H1 (cell line): ENCODE results near the gene CAMSAP1. TPM values are rescaled to one million over a fixed set of nuclear protein-coding genes. Genes with fewer than 3 reads are reported as not detected.

ENCODE experiments used
- CTCF ChIA-PET: fragments of 300-600 bp; sonication (Branson Sonifier 250); formaldehyde crosslinking; loops from one replicate; lab custom pipeline; 2021; ENCODE audit not compliant: partially characterized antibody; lab: Charles Lee
- POLR2A ChIA-PET: fragments of 300-600 bp; sonication (Branson Sonifier 250); formaldehyde crosslinking; loops from one replicate; lab custom pipeline; 2021; ENCODE audit warnings: inconsistent platforms; ENCODE audit not compliant: partially characterized antibody; lab: Charles Lee
- DNase-seq, 2 experiments: peaks; one replicate each; pipeline versions ENCODE4 v3.0.0 to v3.0.0-alpha.2; 2010 to 2022; ENCODE audit warnings: low spot score in 2 of 2, low read depth in 1 of 2, mixed read lengths in 1 of 2
- FAIRE-seq: peaks from 2 replicates; lab custom pipeline; 2011; peaks lifted over from hg19 to GRCh38; lab: Jason Lieb, UNC
- H2AFZ ChIP-seq: 2 replicates; pipeline ENCODE4 v1.8.1; 2012; ENCODE audit warnings: low read length, inconsistent platforms
- H2AK5ac ChIP-seq: 2 replicates; pipeline ENCODE4 v1.6.1; 2013; ENCODE audit warnings: low read depth, low read length
- H2BK120ac ChIP-seq: replicated peaks from 2 replicates; pipeline ENCODE3; 2013; ENCODE audit warnings: low read depth, low read length, inconsistent platforms
- H2BK12ac ChIP-seq: 2 replicates; pipeline ENCODE4 v1.6.1; 2013; ENCODE audit warnings: low read depth, low read length
- H2BK15ac ChIP-seq: 2 replicates; pipeline ENCODE4 v1.6.1; 2013; ENCODE audit warnings: low read length
- H2BK20ac ChIP-seq: 2 replicates; pipeline ENCODE4 v1.6.1; 2013; ENCODE audit warnings: low read length
- H2BK5ac ChIP-seq: 2 replicates; pipeline ENCODE4 v1.6.1; 2013; ENCODE audit warnings: low read depth, low read length
- H3K14ac ChIP-seq: 2 replicates; pipeline ENCODE4 v1.6.1; 2013; ENCODE audit warnings: inconsistent platforms; ENCODE audit not compliant: insufficient read length
- H3K18ac ChIP-seq: 2 replicates; pipeline ENCODE4 v1.6.1; 2013; ENCODE audit warnings: low read length; ENCODE audit errors: extremely low read depth
- H3K23ac ChIP-seq: 2 replicates; pipeline ENCODE4 v1.6.1; 2013; ENCODE audit warnings: inconsistent platforms; ENCODE audit not compliant: insufficient read length
- H3K23me2 ChIP-seq: 2 replicates; pipeline ENCODE4 v1.6.1; 2013; ENCODE audit warnings: low read depth, low read length
- H3K27ac ChIP-seq: 2 replicates; pipeline ENCODE4 v1.6.1; 2011; ENCODE audit warnings: low read depth, low read length, inconsistent platforms
- H3K27me3 ChIP-seq, 4 experiments: replicated peaks in 1 of 4; 1 replicate in 1 of 4; 2 replicates in 3 of 4; pipeline versions ENCODE4 v1.6.1 to v1.8.1; 2011 to 2013; ENCODE audit warnings: low read length in 3 of 4, mild to moderate bottlenecking in 3 of 4, inconsistent platforms in 2 of 4, mixed read lengths in 2 of 4, moderate library complexity in 1 of 4; ENCODE audit not compliant: control insufficient read depth in 3 of 4, insufficient read depth in 3 of 4; ENCODE audit errors: extremely low read depth in 1 of 4
- H3K36me3 ChIP-seq, 4 experiments: 2 replicates each; pipeline versions ENCODE4 v1.6.1 to v1.8.1; 2011 to 2013; ENCODE audit warnings: mild to moderate bottlenecking in 4 of 4, low read length in 3 of 4, moderate library complexity in 2 of 4, control low read depth in 1 of 4, inconsistent platforms in 1 of 4; ENCODE audit not compliant: insufficient read depth in 4 of 4, control insufficient read depth in 2 of 4
- H3K4ac ChIP-seq: replicated peaks from 2 replicates; pipeline ENCODE3; 2013; ENCODE audit warnings: low read length, low read depth, mixed read lengths, inconsistent platforms; ENCODE audit not compliant: insufficient read length
- H3K4me1 ChIP-seq, 4 experiments: replicated peaks in 1 of 4; 1 replicate in 1 of 4; 2 replicates in 3 of 4; pipeline versions ENCODE4 v1.6.1 to v1.8.1; 2011 to 2013; ENCODE audit warnings: low read length in 3 of 4, inconsistent platforms in 2 of 4, mixed read lengths in 1 of 4; ENCODE audit not compliant: insufficient read depth in 4 of 4, control insufficient read depth in 3 of 4
- H3K4me2 ChIP-seq, 2 experiments: 2 replicates each; pipeline versions ENCODE4 v1.6.1 to v1.8.1; 2011 to 2013; ENCODE audit warnings: low read depth in 2 of 2, low read length in 2 of 2, control low read depth in 1 of 2, inconsistent platforms in 1 of 2, mild to moderate bottlenecking in 1 of 2; ENCODE audit not compliant: insufficient read depth in 1 of 2
- H3K4me3 ChIP-seq, 4 experiments: fragments of 200-600, 300-600 bp in 1 of 4; sonication (generic), shearing (Covaris generic), sonication (Bioruptor Twin) in 1 of 4; 2 replicates each; pipeline versions ENCODE4 v1.5.1 to v1.8.1; 2011 to 2016; ENCODE audit warnings: low read length in 4 of 4, low read depth in 3 of 4, control low read depth in 2 of 4, inconsistent platforms in 2 of 4, mild to moderate bottlenecking in 2 of 4, mixed read lengths in 1 of 4, moderate library complexity in 1 of 4; ENCODE audit not compliant: insufficient read depth in 2 of 4; ENCODE audit errors: extremely low read depth in 1 of 4
- H3K56ac ChIP-seq: replicated peaks from 2 replicates; pipeline ENCODE3; 2013; ENCODE audit warnings: low read depth, mild to moderate bottlenecking, mixed read lengths, low read length, inconsistent platforms; ENCODE audit not compliant: insufficient read length
- H3K79me1 ChIP-seq: 2 replicates; pipeline ENCODE4 v1.6.1; 2013; ENCODE audit warnings: low read depth, low read length, control low read depth
- H3K79me2 ChIP-seq, 2 experiments: 2 replicates each; pipeline versions ENCODE4 v1.6.1 to v1.8.1; 2012 to 2013; ENCODE audit warnings: low read length in 2 of 2, mild to moderate bottlenecking in 2 of 2, inconsistent platforms in 1 of 2; ENCODE audit not compliant: insufficient read depth in 2 of 2, control insufficient read depth in 1 of 2
- H3K9ac ChIP-seq, 4 experiments: replicated peaks in 1 of 4; 1 replicate in 1 of 4; 2 replicates in 3 of 4; pipeline versions ENCODE4 v1.6.1 to v1.8.1; 2011 to 2013; ENCODE audit warnings: low read depth in 3 of 4, low read length in 3 of 4, control low read depth in 2 of 4, mild to moderate bottlenecking in 2 of 4, moderate library complexity in 2 of 4, inconsistent platforms in 1 of 4; ENCODE audit errors: extremely low read depth in 1 of 4
- H3K9me3 ChIP-seq, 2 experiments: 2 replicates each; pipeline versions ENCODE4 v1.6.1 to v1.8.1; 2012 to 2013; ENCODE audit warnings: mild to moderate bottlenecking in 2 of 2, moderate library complexity in 2 of 2, control low read depth in 1 of 2, inconsistent platforms in 1 of 2, low read depth in 1 of 2, low read length in 1 of 2, mixed read lengths in 1 of 2; ENCODE audit not compliant: insufficient read depth in 2 of 2
- H4K20me1 ChIP-seq, 2 experiments: replicated peaks in 1 of 2; 2 replicates each; pipeline versions ENCODE3 to v1.8.1; 2011 to 2013; ENCODE audit warnings: inconsistent platforms in 2 of 2, low read length in 2 of 2, mild to moderate bottlenecking in 1 of 2; ENCODE audit not compliant: insufficient read depth in 2 of 2, control insufficient read depth in 1 of 2
- H4K5ac ChIP-seq: 2 replicates; pipeline ENCODE4 v1.6.1; 2013; ENCODE audit warnings: low read length, low read depth, mixed read lengths, inconsistent platforms; ENCODE audit not compliant: insufficient read length
- H4K8ac ChIP-seq: 2 replicates; pipeline ENCODE4 v1.8.0; 2013; ENCODE audit warnings: mild to moderate bottlenecking, moderate library complexity, low read length, inconsistent platforms; ENCODE audit not compliant: insufficient read depth; ENCODE audit errors: extremely low read depth
- H4K91ac ChIP-seq: replicated peaks from 2 replicates; pipeline ENCODE3; 2013; ENCODE audit warnings: low read length, mixed read lengths, inconsistent platforms; ENCODE audit not compliant: insufficient read length
- CBX8 ChIP-seq: fragments of 300-800, 300-1000 bp; sonication (generic); IDR thresholded peaks from 2 replicates; pipeline ENCODE4 v1.7.1; 2016; ENCODE audit warnings: low read depth, low read length, borderline replicate concordance
- PHF8 ChIP-seq: fragments of 200-600 bp; sonication (generic); conservative IDR thresholded peaks from 2 replicates; pipeline ENCODE4 v1.7.1; 2012; ENCODE audit warnings: low read depth, mild to moderate bottlenecking, inconsistent platforms, low read length, moderate library complexity
- POU5F1 ChIP-seq: IDR thresholded peaks from 2 replicates; pipeline ENCODE4 v1.6.1; 2011; ENCODE audit warnings: low read depth, mild to moderate bottlenecking, low read length, moderate library complexity
- RAD21 ChIP-seq, 2 experiments: IDR thresholded peaks in 1 of 2; conservative IDR thresholded peaks in 1 of 2; 2 replicates each; pipeline ENCODE4 v1.6.1; 2011; ENCODE audit warnings: low read depth in 2 of 2, low read length in 2 of 2, improper control_type of control experiment in 1 of 2, inconsistent platforms in 1 of 2, mild to moderate bottlenecking in 1 of 2, moderate library complexity in 1 of 2
- RBBP5 ChIP-seq: IDR thresholded peaks from 2 replicates; pipeline ENCODE4 v1.7.1; 2012; ENCODE audit warnings: low read depth, mild to moderate bottlenecking, inconsistent platforms, low read length, moderate library complexity, borderline replicate concordance
- RNF2 ChIP-seq: fragments of 200-900, 300-1000 bp; sonication (generic); IDR thresholded peaks from 2 replicates; pipeline ENCODE4 v1.7.1; 2016; ENCODE audit warnings: borderline replicate concordance, low read depth, mild to moderate bottlenecking, antibody characterized with exemption, low read length; ENCODE audit not compliant: poor library complexity, severe bottlenecking; ENCODE audit errors: missing control alignments
- RXRA ChIP-seq: IDR thresholded peaks from 2 replicates; pipeline ENCODE4 v1.6.1; 2011; ENCODE audit warnings: low read depth, mild to moderate bottlenecking, low read length, moderate library complexity; ENCODE audit not compliant: insufficient read depth
- SP2 ChIP-seq: IDR thresholded peaks from 2 replicates; pipeline ENCODE4 v1.6.1; 2012; ENCODE audit warnings: mild to moderate bottlenecking, low read length, inconsistent platforms
- SRF ChIP-seq: IDR thresholded peaks from 2 replicates; pipeline ENCODE4 v1.6.1; 2011; ENCODE audit warnings: mild to moderate bottlenecking, low read depth, low read length, moderate library complexity
- WGBS, 2 experiments: shearing (Covaris generic) in 1 of 2; methylation state at CpG; one replicate each; pipeline versions ENCODE4 v1.1.6 to v1.1.7; 2013 to 2015; ENCODE audit warnings: low lambda C conversion rate in 2 of 2, mixed read lengths in 2 of 2, inconsistent platforms in 1 of 2, low coverage in 1 of 2, missing lambda C conversion rate in 1 of 2; ENCODE audit not compliant: insufficient replicate concordance in 2 of 2, insufficient coverage in 1 of 2, insufficient read length in 1 of 2; ENCODE audit errors: extremely low coverage in 1 of 2, missing lambda C conversion rate in 1 of 2; 5-methylcytosine and 5-hydroxymethylcytosine counted together
- polyA plus RNA-seq, 7 experiments: library from polyadenylated mRNA; depleted of rRNA in 3 of 7; stranded (reverse) in 5 of 7; unstranded in 2 of 7; fragments of >200 nt in 5 of 7; fragments of 200-250 nt in 2 of 7; gene quantifications; 1 replicate in 5 of 7; 2 replicates in 1 of 7; 4 replicates in 1 of 7; pipeline versions ENCODE4 v1.2.1 to v1.2.3, GENCODE V29; 2011 to 2013; ENCODE audit warnings: missing spikeins in 2 of 7, mixed read lengths in 2 of 7
- total RNA-seq: library from RNA; stranded (reverse); fragmentation: NEBNext Ultra II Directional; extraction: Animal tissue kit (Norgen Biotek cat#: 25700); gene quantifications from 2 replicates; pipeline ENCODE4 v1.2.1, GENCODE V29; 2021

The CAMSAP1 gene
- total and polyA plus RNA-seq, 2 of the 8 experiments (the other 6 are each of a cell fraction or from before 2014, with no cell fraction given) = 13.4 to 44.0 TPM

GRCh38 chr9:135928074-135928730 lies 20.9 kb upstream of the CAMSAP1 start:
- Histone ChIP-seq H4K91ac (no peak overlapping the region), H3K27ac (no peak overlapping the region), H2BK20ac (no peak overlapping the region), H2AK5ac (no peak overlapping the region), H3K4me3 (no peak overlapping the region), H3K4ac (no peak overlapping the region), H3K9me3 (no peaks in the 10 kb centered on the region), H4K8ac (no peak overlapping the region), H3K23me2 (no peaks in the 10 kb centered on the region), H3K79me1 (peaks cover 6% of the 10 kb centered on the region; the same call in 1 of the 2 replicates), H4K20me1 (peaks cover 2 to 15% of the 10 kb centered on the region in 2 experiments), H3K79me2 (no peaks in the 10 kb centered on the region), H3K4me1 (no peaks in the 10 kb centered on the region; a peak in 1 of 7 replicates), H2AFZ (no peak overlapping the region), H3K36me3 (peaks cover 3 to 14% (median 5%) of the 10 kb centered on the region in 4 experiments; a peak in 5 of 8 replicates), H3K23ac (no peak overlapping the region), H3K4me2 (no peak overlapping the region), H2BK120ac (no peak overlapping the region), H2BK5ac (peak overlapping the region; percentile 81; the same call in 1 of the 2 replicates), H3K18ac (no peak overlapping the region), H3K56ac (no peak overlapping the region), H3K14ac (no peak overlapping the region), H4K5ac (no peak overlapping the region), H2BK12ac (no peak overlapping the region), H3K9ac (no peak overlapping the region), H2BK15ac (no peak overlapping the region), H3K27me3 (no peaks in the 10 kb centered on the region)
- WGBS, 2 experiments = 89% methylated on average over 22 of the region's 23 CpGs; no CpG with 5 or more reads in 1 of the 2 experiments
- DNase-seq (no peak), FAIRE-seq (no peak)
- POLR2A ChIA-PET = interaction anchor here (1.4 kb wide), 1 partner anchor 103 kb away, joined by 3 read pairs; no protein-coding TSS in a partner anchor
- no peak for TF ChIP-seq CBX8
- TF ChIP-seq POU5F1 = no peak
- TF ChIP-seq RXRA = no peak
- no peak for TF ChIP-seq SRF
- no peak for TF ChIP-seq PHF8
- TF ChIP-seq RNF2 = no peak
- TF ChIP-seq SP2 = no peak
- no peak for TF ChIP-seq RBBP5
- no peak for TF ChIP-seq RAD21 (IDR thresholded peaks at IDR 0.05 in 1 of 2, conservative IDR thresholded peaks at IDR 0.05 in 1 of 2; ENCODE audit: low read depth in 2 of 2, low read length in 2 of 2)
- CTCF ChIA-PET = no interaction called here
